Measurements from ENCODE around the gene ZG16.
"Not testable (repeated sequence)": the region's sequence is repeated elsewhere in the genome, so short reads cannot be mapped to it uniquely, and the experiment has no call there.

ZG16 gene

GRCh38 chr16:29756654-29757053 lies 21.4 kb upstream of the ZG16 start:
- Histone ChIP-seq H3K4me3 (ENCODE audit: low read length) (no peak overlapping the region), H3K9me3 (ENCODE audit: insufficient read depth, low read depth, low read length) (no peaks in the 10 kb centered on the region), H3K9ac (ENCODE audit: low read depth, low read length) (no peak overlapping the region), H3K4me1 (ENCODE audit: insufficient read depth, low read length) (no peaks in the 10 kb centered on the region), H3K27ac (ENCODE audit: low read depth, low read length) (no peak overlapping the region), H3K27me3 (ENCODE audit: insufficient read depth, low read length) (no peaks in the 10 kb centered on the region), H3K36me3 (ENCODE audit: insufficient read depth, low read length) (no peaks in the 10 kb centered on the region)
- WGBS = 100% methylated on average over 1 of the region's 1 CpG

- H3K9ac ChIP-seq (ENCODE audit: low read depth, low read length); H3K4me1 ChIP-seq (ENCODE audit: insufficient read depth, low read length); H3K9me3 ChIP-seq (ENCODE audit: insufficient read depth, low read depth, low read length); H3K4me3 ChIP-seq (ENCODE audit: low read length); H3K27me3 ChIP-seq (ENCODE audit: insufficient read depth, low read length); H3K36me3 ChIP-seq (ENCODE audit: insufficient read depth, low read length); H3K27ac ChIP-seq (ENCODE audit: low read depth, low read length): not testable (repeated sequence)
- WGBS = 92% methylated on average over 8 of the region's 8 CpGs
Measured at GRCh38 chr16:29757086-29757485, 21.0 kb upstream of the ZG16 start.

GRCh38 chr16:29757950-29758466 lies 20.0 kb upstream of the ZG16 start:
- no peak overlapping the region for H3K9ac ChIP-seq (ENCODE audit: low read depth, low read length)
- H3K27me3 ChIP-seq (ENCODE audit: insufficient read depth, low read length) = no peaks in the 10 kb centered on the region
- H3K9me3 ChIP-seq (ENCODE audit: insufficient read depth, low read depth, low read length) = no peaks in the 10 kb centered on the region
- H3K4me1 ChIP-seq (ENCODE audit: insufficient read depth, low read length) = no peaks in the 10 kb centered on the region
- H3K4me3 ChIP-seq (ENCODE audit: low read length) = no peak overlapping the region
- 82% methylated on average over 6 of the region's 6 CpGs for WGBS
- no peaks in the 10 kb centered on the region for H3K36me3 ChIP-seq (ENCODE audit: insufficient read depth, low read length)
- no peak overlapping the region for H3K27ac ChIP-seq (ENCODE audit: low read depth, low read length)

- Histone ChIP-seq H3K9me3 (ENCODE audit: insufficient read depth, low read depth, low read length) (no peaks in the 10 kb centered on the region), H3K9ac (ENCODE audit: low read depth, low read length) (no peak overlapping the region), H3K27me3 (ENCODE audit: insufficient read depth, low read length) (no peaks in the 10 kb centered on the region), H3K4me1 (ENCODE audit: insufficient read depth, low read length) (no peaks in the 10 kb centered on the region), H3K27ac (ENCODE audit: low read depth, low read length) (no peak overlapping the region), H3K4me3 (ENCODE audit: low read length) (no peak overlapping the region), H3K36me3 (ENCODE audit: insufficient read depth, low read length) (no peaks in the 10 kb centered on the region)
- WGBS = 82% methylated on average over 9 of the region's 9 CpGs
Measured at GRCh38 chr16:29760567-29761279, 17.3 kb upstream of the ZG16 start.

- H3K27me3 ChIP-seq (ENCODE audit: insufficient read depth, low read length); H3K36me3 ChIP-seq (ENCODE audit: insufficient read depth, low read length); H3K9ac ChIP-seq (ENCODE audit: low read depth, low read length); H3K4me1 ChIP-seq (ENCODE audit: insufficient read depth, low read length); H3K9me3 ChIP-seq (ENCODE audit: insufficient read depth, low read depth, low read length); H3K4me3 ChIP-seq (ENCODE audit: low read length); H3K27ac ChIP-seq (ENCODE audit: low read depth, low read length): not testable (repeated sequence)
- WGBS = 92% methylated on average over 7 of the region's 8 CpGs
Measured at GRCh38 chr16:29761280-29761651, 16.8 kb upstream of the ZG16 start.

GRCh38 chr16:29761882-29762281 lies 16.2 kb upstream of the ZG16 start:
- Histone ChIP-seq H3K9me3 (ENCODE audit: insufficient read depth, low read depth, low read length) (no peaks in the 10 kb centered on the region), H3K4me1 (ENCODE audit: insufficient read depth, low read length) (no peaks in the 10 kb centered on the region), H3K36me3 (ENCODE audit: insufficient read depth, low read length) (no peaks in the 10 kb centered on the region), H3K27me3 (ENCODE audit: insufficient read depth, low read length) (no peaks in the 10 kb centered on the region), H3K4me3 (ENCODE audit: low read length) (no peak overlapping the region), H3K9ac (ENCODE audit: low read depth, low read length) (no peak overlapping the region), H3K27ac (ENCODE audit: low read depth, low read length) (no peak overlapping the region)
- 91% methylated on average over 6 of the region's 6 CpGs for WGBS

GRCh38 chr16:29763326-29763725 lies 14.7 kb upstream of the ZG16 start:
- H3K4me3 ChIP-seq (ENCODE audit: low read length) = no peak overlapping the region
- H3K9ac ChIP-seq (ENCODE audit: low read depth, low read length) = no peak overlapping the region
- no peaks in the 10 kb centered on the region for H3K4me1 ChIP-seq (ENCODE audit: insufficient read depth, low read length)
- no peaks in the 10 kb centered on the region for H3K36me3 ChIP-seq (ENCODE audit: insufficient read depth, low read length)
- no peaks in the 10 kb centered on the region for H3K9me3 ChIP-seq (ENCODE audit: insufficient read depth, low read depth, low read length)
- H3K27ac ChIP-seq (ENCODE audit: low read depth, low read length) = no peak overlapping the region
- 87% methylated on average over 6 of the region's 6 CpGs for WGBS
- no peaks in the 10 kb centered on the region for H3K27me3 ChIP-seq (ENCODE audit: insufficient read depth, low read length)

GRCh38 chr16:29765167-29766032 lies 12.7 kb upstream of the ZG16 start:
- H3K36me3 ChIP-seq (ENCODE audit: insufficient read depth, low read length) = no peaks in the 10 kb centered on the region
- H3K27ac ChIP-seq (ENCODE audit: low read depth, low read length) = no peak overlapping the region
- WGBS = 90% methylated on average over 15 of the region's 15 CpGs
- no peaks in the 10 kb centered on the region for H3K27me3 ChIP-seq (ENCODE audit: insufficient read depth, low read length)
- no peaks in the 10 kb centered on the region for H3K9me3 ChIP-seq (ENCODE audit: insufficient read depth, low read depth, low read length)
- no peak overlapping the region for H3K4me3 ChIP-seq (ENCODE audit: low read length)
- H3K4me1 ChIP-seq (ENCODE audit: insufficient read depth, low read length) = no peaks in the 10 kb centered on the region
- no peak overlapping the region for H3K9ac ChIP-seq (ENCODE audit: low read depth, low read length)

- H3K9me3 ChIP-seq (ENCODE audit: insufficient read depth, low read depth, low read length) = no peaks in the 10 kb centered on the region
- 96% methylated on average over 3 of the region's 3 CpGs for WGBS
Measured at GRCh38 chr16:29766571-29766970, 11.5 kb upstream of the ZG16 start.

GRCh38 chr16:29767062-29767461 lies 11.0 kb upstream of the ZG16 start:
- no peaks in the 10 kb centered on the region for H3K36me3 ChIP-seq (ENCODE audit: insufficient read depth, low read length)
- 86% methylated on average over 3 of the region's 3 CpGs for WGBS
- no peak overlapping the region for H3K4me3 ChIP-seq (ENCODE audit: low read length)
- H3K27ac ChIP-seq (ENCODE audit: low read depth, low read length) = no peak overlapping the region
- H3K27me3 ChIP-seq (ENCODE audit: insufficient read depth, low read length) = no peaks in the 10 kb centered on the region
- H3K4me1 ChIP-seq (ENCODE audit: insufficient read depth, low read length) = no peaks in the 10 kb centered on the region
- H3K9ac ChIP-seq (ENCODE audit: low read depth, low read length) = no peak overlapping the region
- H3K9me3 ChIP-seq (ENCODE audit: insufficient read depth, low read depth, low read length) = no peaks in the 10 kb centered on the region

More at GRCh38 chr16:29766571-29766970, 11.5 kb upstream of the ZG16 start:
- Histone ChIP-seq H3K4me3 (ENCODE audit: low read length) (no peak overlapping the region), H3K27ac (ENCODE audit: low read depth, low read length) (no peak overlapping the region), H3K9ac (ENCODE audit: low read depth, low read length) (no peak overlapping the region), H3K27me3 (ENCODE audit: insufficient read depth, low read length) (no peaks in the 10 kb centered on the region), H3K4me1 (ENCODE audit: insufficient read depth, low read length) (no peaks in the 10 kb centered on the region), H3K36me3 (ENCODE audit: insufficient read depth, low read length) (no peaks in the 10 kb centered on the region)

GRCh38 chr16:29769507-29769906 lies 8.5 kb upstream of the ZG16 start:
- no peaks in the 10 kb centered on the region for H3K4me1 ChIP-seq (ENCODE audit: insufficient read depth, low read length)
- H3K27me3 ChIP-seq (ENCODE audit: insufficient read depth, low read length) = no peaks in the 10 kb centered on the region
- H3K36me3 ChIP-seq (ENCODE audit: insufficient read depth, low read length) = no peaks in the 10 kb centered on the region
- H3K27ac ChIP-seq (ENCODE audit: low read depth, low read length) = no peak overlapping the region
- H3K4me3 ChIP-seq (ENCODE audit: low read length) = no peak overlapping the region
- no peaks in the 10 kb centered on the region for H3K9me3 ChIP-seq (ENCODE audit: insufficient read depth, low read depth, low read length)
- 96% methylated on average over 2 of the region's 2 CpGs for WGBS
- H3K9ac ChIP-seq (ENCODE audit: low read depth, low read length) = no peak overlapping the region
